Activated CD4-positive, CD25-positive, alpha-beta regulatory T cell treated with anti-CD3 and anti-CD28 coated beads, Interleukin-2, amount 50 U/mL, for 16 hours (primary cell): Measurements from ENCODE around the gene ZNF286A.
"Not testable (repeated sequence)": the region's sequence is repeated elsewhere in the genome, so short reads cannot be mapped to it uniquely, and the experiment has no call there.

Source experiments
- DNase-seq: peaks from one replicate; pipeline ENCODE4 v3.0.0-alpha.2; 2020; ENCODE audit warnings: low read depth, low spot score

ZNF286A gene

DNA sequence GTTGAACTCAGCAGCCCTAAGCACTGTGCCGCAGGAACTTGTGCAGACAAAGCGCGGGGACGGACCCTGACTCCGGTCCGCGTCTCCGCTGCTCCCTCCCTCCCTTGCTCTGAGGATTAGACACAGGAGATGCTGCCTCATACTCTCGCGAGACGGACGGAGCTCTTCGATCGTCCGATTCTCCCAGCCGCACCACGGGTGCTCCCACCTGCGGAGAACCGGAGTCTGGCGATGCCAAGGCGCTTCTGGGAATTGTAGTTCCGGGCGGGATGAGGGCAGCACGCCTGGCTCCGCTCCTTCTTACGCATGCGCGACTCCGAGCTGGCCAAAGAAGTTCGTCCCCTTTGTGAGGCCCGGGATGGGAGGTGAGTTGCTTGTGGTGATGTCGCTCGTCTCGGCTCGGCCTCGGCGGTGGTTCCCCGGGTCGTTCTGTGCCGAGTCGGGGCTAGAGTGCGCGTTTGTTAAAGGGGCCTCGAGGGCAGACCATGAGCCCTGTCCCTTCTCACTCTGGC lies at the start of gene ZNF286A:
TSS of gene ZNF286A (plus strand) at position 340 of the 512 bp plus-strand sequence. CDS start 578 bp downstream, outside the sequence.
- peak; percentile 88 for DNase-seq

GRCh38 chr17:15649861-15650421 lies 49.6 kb upstream of the ZNF286A start:
- DNase-seq: no peak

DNA sequence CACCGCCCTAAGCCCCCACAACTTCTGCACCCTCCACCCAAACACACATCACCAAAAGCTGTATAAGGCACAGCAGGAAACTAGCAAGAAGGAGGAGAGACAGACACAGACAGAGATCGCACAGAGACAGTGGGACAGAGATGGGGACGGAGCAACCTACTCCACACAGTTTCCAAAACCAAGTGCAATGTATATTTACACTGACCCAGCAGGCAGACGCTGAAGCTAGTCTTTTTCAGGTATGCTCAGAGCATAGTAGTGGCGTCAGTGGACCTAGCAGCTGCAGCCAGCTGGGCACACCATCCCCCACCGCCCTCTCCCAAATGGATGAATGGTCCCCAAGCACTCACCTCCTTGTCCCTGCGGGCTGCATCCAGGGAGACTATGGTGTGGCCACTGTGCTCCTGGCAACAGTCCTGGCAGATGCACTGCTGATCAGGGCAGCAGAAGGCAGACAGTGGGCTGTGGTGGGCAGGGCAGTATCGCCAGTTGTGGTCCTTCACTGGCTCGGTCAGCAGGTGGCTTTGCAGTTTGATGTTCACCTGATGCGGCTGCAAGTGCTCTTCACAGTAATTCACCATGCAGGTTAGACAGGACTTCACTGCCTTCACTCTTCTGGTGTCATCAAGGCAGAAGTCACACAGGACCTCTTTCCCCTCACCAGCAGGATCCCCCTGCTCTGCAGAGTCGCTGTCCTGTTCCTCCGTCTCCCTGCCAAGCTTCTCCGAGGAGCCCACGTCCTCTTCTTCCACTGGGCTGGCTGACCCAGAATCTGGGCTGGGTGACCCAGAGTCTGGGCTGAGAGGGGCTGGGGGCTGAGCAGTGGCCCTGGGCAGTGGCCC lies 48.6 kb upstream of the ZNF286A start:
- DNase-seq: no peak

DNA sequence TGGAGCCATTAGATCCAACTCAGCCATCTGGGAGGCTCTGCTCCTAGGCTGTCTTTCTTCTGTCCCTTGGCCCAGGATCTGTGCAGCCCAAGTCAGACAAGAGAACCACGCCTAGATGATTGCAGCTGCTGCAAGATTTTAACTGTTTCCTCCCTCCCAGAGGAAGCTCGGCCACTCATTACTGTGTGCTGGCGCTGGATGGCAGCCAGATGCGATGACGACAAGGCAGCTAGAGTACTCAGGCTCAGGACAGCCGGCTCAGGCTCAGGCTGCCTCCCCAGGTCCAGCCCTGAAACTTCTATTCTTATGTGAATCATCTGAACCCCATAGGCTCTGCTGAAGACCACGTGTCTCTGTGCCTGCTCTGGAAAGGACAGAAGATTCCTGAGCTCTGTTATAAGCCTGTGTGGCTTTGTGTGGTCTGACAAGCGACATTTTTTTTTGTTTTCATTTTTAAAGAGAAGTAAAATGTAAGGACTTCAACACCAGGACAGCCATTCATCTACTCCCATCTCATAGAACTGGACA lies 47.9 kb upstream of the ZNF286A start:
- no peak for DNase-seq

- DNase-seq: no peak
Measured at GRCh38 chr17:15652960-15653359, 46.6 kb upstream of the ZNF286A start.

GRCh38 chr17:15654401-15654800 lies 45.2 kb upstream of the ZNF286A start:
- DNase-seq: not testable (repeated sequence)

DNA sequence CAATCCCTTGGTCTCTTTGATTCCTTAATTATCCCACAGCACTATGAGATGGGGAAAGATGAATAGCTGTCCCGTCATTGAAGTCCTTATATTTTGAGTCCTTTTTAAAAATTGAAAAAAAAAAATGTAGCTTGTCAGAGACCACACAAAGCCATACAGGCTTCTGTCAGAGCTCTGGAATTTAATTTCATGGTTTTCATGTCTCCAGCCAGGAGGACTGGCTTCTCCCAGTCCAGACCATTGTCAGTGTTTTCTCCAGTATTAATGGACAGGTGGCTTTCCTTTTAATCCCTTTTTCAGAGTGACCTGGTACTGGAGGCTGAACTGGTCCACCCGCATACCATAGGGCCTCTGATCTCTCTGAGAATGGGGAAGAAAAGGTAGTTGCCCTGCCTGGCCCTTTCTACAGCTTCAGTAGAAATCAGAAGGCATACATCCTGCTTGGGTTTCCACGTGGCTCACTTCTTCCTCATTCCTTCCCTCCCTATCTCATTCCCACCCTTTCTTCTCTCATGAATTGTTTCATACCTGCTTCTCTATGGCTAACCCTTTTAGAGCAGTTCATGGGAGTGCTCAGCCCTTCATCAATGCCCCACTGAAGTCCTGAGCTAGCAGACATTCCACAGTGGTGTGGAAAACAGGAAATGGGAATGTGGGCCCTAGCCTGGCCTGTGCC lies 44.5 kb upstream of the ZNF286A start:
- DNase-seq: no peak

- DNase-seq: no peak
Measured at GRCh38 chr17:15657868-15658267, 41.7 kb upstream of the ZNF286A start.

DNA sequence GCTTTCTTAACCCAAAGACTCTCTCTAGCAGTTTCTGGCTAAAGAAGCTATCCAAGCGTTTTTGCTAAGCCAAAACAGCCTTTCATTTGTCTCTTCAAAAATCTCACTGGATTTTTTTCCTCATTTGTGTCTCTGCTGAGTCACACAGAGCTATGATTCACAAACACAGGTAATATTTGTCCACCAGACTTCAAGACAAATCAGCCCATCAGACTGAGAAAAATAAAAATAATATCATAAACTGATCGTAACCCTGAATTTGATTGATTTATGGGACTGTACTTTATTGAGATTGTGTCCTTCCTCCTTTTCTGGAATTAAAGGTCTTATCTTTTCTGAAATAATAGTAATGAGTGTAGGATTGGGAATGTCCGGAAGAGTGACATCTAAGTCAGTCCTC lies 41.3 kb upstream of the ZNF286A start:
- DNase-seq: no peak

DNA sequence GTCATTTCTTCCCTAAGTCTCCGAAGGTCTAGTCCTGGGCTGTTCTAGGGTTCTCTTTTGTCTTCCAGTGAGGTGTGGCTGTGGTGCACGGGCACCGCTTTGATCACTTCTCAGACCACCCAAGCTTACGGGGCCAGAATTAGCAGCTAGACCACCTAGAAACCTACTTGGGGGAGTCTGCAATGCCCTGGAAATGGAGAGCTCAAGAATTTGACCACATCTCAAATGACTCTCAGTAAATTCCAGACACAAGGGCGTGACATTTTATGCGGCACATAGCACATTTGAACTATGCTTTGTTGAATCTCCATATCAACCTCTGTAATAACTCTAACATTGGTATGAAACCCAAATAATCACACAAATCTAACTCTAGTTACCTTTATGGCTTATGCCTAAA lies 40.3 kb upstream of the ZNF286A start:
- no peak for DNase-seq

- DNase-seq: no peak
Measured at GRCh38 chr17:15659663-15660062, 39.9 kb upstream of the ZNF286A start.

DNA sequence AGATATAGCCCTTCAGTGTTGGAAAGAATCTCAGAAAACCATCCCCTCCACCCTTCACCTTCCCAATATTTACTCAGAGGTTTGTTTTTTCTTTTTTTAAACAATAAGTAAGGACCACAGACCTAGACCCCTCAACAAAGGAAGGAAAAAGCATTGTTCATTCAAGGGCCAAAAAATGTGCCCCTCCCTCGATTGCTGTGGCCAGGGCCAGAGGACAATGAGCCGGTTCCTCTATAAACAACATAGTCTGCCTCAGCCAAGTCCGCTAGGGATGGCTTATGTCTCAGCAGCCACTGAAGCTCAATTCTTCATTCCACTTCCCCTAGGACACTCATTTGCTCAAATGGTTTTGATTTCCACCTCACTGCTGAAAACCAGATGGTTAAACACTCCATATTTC lies 39.5 kb upstream of the ZNF286A start:
- no peak for DNase-seq

DNA sequence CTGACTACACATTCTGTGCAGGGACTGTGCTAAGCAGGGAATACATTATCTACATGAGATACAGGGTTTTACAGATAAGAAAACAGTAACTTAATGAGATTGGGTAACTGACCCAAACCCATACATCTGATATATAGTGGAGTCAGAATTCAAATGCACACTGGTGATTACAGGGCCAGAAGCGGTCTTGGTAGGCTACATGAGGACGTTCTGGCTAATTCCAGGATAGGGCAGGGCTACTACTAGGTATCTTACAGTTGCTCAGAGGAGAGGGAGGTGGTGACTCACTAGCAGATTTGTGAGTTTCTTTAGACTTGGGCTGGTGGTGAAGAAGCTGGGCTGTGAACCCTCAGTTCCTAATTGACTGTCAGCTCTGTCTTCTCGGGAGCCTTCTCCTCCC lies 36.9 kb upstream of the ZNF286A start:
- no peak for DNase-seq

GRCh38 chr17:15663176-15663575 lies 36.4 kb upstream of the ZNF286A start:
- DNase-seq: no peak

DNA sequence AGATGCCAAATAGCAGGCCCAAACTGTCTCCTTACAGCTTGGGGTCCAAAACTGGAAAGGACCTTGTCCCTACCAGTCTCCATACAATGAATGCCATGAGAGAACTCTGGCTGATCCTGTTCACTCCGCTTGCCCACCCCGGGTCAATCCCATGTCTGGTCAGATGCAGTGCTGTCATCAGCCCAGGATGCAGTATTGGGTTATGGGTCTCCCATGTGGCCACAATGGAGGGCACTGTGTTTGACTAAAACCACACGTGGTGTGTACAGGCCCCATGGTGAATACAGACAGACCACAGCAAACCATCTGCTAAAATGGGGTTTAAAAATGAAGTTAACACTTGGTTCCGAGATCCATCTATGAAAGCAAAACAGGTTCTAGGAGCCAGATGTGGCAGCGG lies 35.9 kb upstream of the ZNF286A start:
- no peak for DNase-seq

DNA sequence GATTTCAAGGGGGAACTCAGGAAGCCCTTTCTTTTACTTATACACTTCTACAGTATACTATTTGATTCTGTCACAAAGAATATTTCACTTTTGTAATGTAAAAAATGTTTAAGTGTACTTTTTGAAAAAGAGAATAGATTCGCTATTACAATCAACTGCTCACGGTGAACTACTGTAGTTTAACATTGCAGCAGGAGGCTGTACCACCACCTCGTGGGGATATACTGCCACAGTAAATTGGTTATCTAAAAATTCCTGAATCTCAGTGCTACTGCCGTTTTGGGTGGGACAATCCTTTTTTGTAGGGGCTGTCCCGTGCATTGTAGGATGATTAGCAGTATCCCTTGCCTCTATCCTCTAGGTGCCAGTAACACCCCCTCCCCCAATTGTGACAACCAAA lies 30.0 kb upstream of the ZNF286A start:
- DNase-seq: not testable (repeated sequence)

GRCh38 chr17:15674640-15675039 lies 24.9 kb upstream of the ZNF286A start:
- not testable (repeated sequence) for DNase-seq

GRCh38 chr17:15675991-15676390 lies 23.6 kb upstream of the ZNF286A start:
- DNase-seq: not testable (repeated sequence)

DNA sequence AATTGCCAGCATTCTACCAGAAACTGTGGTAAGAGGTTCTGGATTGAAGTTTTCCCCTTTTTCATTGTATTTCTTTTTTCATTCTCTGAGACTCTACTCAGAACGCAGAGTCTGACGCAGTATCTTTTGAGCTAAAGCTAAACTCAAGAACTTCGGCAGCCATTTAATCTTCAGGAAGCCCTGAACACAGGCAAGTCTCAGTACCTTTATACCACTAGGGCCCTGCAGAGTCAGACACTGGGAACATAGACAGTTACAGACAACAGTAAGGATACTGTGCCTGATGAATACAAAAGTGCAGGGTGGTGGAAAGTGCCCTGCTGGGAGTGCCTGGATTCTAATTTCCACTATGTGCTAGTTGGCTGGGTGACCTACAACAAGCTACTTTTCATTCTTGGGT lies 16.4 kb upstream of the ZNF286A start:
- not testable (repeated sequence) for DNase-seq

DNA sequence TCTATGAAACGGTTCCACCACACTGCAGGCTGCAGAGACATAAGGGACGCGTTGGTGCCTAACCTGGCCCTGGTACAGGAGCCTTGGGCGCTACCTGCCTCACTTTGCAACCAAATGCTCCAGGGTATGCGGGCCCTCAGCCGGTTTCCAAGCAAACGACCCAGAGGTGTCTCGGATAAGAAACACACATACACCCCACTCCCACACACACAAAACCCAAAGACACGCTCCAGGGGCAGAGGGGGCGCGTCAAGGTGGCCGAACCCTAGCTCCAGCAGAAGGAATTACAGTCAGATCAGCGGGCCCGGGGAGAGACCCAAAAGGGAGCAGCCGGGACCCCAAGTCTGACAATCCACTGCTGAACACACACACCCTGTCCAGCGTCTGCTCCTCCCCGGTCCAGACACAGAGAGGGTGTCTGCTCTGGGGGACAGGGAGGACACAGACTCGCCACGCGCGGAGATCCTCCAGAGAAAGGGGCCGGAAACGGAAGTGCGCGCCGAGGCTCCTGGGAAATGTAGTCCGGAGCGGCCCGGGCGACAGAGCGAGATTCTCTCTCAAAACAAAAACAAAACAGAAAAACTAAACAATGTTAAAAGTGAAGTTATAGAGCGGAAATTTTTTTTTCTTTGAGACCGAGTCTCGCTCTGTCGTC lies 15.6 kb upstream of the ZNF286A start, which contains the start of gene TRIM16:
TSS of gene TRIM16 (minus strand) at position 488 of the 655 bp plus-strand sequence. CDS start 32,702 bp downstream, outside the sequence.
- peak; percentile 77 for DNase-seq

- DNase-seq: not testable (repeated sequence)
Measured at GRCh38 chr17:15687494-15687893, 12.1 kb upstream of the ZNF286A start.
